ENCODE data around the gene ABCC8.

ABCC8 gene

DNA sequence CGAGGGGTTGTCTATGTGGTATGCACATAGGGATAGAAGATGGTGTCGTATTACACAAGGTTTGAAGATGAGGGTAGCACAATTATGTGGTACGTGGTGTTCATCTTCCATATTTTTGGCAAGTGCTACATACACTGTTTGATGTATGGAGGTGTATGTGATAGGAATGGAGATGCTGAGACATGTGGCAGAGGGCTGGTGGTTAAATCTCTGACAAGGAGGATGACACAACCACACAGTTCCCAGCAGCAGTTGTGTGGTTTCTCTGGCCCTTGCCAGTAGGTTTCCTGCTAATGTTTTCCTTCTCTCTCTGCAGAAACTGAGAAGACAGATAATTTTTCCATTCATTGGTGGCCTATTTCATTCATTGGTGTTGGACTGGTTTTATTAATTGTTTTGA, 108.1 kb downstream of the ABCC8 start:
- no peak overlapping the region for H3K4me3 ChIP-seq (ENCODE audit: low read length)
- TF ChIP-seq, protein P1, sequence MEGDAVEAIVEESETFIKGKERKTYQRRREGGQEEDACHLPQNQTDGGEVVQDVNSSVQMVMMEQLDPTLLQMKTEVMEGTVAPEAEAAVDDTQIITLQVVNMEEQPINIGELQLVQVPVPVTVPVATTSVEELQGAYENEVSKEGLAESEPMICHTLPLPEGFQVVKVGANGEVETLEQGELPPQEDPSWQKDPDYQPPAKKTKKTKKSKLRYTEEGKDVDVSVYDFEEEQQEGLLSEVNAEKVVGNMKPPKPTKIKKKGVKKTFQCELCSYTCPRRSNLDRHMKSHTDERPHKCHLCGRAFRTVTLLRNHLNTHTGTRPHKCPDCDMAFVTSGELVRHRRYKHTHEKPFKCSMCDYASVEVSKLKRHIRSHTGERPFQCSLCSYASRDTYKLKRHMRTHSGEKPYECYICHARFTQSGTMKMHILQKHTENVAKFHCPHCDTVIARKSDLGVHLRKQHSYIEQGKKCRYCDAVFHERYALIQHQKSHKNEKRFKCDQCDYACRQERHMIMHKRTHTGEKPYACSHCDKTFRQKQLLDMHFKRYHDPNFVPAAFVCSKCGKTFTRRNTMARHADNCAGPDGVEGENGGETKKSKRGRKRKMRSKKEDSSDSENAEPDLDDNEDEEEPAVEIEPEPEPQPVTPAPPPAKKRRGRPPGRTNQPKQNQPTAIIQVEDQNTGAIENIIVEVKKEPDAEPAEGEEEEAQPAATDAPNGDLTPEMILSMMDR (conservative IDR thresholded peaks at IDR 0.05; ENCODE audit: low read length), result no peak
- DNase-seq (ENCODE audit: low read depth), result no peak

DNA sequence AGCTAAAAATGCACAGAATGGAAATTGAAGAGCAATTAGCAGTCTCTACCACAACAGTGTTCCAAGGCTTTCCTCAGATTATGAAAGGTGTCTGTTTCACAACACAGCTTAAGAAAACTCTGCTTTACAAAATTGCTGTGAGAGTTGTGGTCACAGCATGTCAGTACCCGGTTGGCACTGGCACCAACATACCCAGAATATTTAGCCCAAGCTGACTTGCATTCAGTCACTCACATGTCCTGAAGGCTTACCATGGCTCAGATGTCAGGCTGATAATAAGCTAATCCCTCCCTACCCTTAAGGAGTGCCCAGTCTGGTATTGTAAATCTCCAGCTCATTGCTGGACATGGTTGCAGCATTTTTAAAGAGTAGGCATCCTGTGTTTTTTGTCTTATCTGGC, 110.2 kb downstream of the ABCC8 start:
- DNase-seq (ENCODE audit: low read depth), result no peak
- TF ChIP-seq, protein P1 (conservative IDR thresholded peaks at IDR 0.05; ENCODE audit: low read length), result no peak
- no peak overlapping the region for H3K4me3 ChIP-seq (ENCODE audit: low read length)

GRCh38 chr11:17354601-17354991, 122.0 kb downstream of the ABCC8 start:
- peak overlapping the region; percentile 68; the same call in 1 of the 2 replicates for H3K4me3 ChIP-seq (ENCODE audit: low read length)
- TF ChIP-seq, protein P1 (conservative IDR thresholded peaks at IDR 0.05; ENCODE audit: low read length), result peak; percentile 77
- DNase-seq (ENCODE audit: low read depth), result peak; percentile 68

GRCh38 chr11:17353821-17354600, 122.6 kb downstream of the ABCC8 start:
- TF ChIP-seq, protein P1 (conservative IDR thresholded peaks at IDR 0.05; ENCODE audit: low read length), result no peak
- DNase-seq (ENCODE audit: low read depth), result no peak
- H3K4me3 ChIP-seq (ENCODE audit: low read length), result peak overlapping the region; percentile 68

DNA sequence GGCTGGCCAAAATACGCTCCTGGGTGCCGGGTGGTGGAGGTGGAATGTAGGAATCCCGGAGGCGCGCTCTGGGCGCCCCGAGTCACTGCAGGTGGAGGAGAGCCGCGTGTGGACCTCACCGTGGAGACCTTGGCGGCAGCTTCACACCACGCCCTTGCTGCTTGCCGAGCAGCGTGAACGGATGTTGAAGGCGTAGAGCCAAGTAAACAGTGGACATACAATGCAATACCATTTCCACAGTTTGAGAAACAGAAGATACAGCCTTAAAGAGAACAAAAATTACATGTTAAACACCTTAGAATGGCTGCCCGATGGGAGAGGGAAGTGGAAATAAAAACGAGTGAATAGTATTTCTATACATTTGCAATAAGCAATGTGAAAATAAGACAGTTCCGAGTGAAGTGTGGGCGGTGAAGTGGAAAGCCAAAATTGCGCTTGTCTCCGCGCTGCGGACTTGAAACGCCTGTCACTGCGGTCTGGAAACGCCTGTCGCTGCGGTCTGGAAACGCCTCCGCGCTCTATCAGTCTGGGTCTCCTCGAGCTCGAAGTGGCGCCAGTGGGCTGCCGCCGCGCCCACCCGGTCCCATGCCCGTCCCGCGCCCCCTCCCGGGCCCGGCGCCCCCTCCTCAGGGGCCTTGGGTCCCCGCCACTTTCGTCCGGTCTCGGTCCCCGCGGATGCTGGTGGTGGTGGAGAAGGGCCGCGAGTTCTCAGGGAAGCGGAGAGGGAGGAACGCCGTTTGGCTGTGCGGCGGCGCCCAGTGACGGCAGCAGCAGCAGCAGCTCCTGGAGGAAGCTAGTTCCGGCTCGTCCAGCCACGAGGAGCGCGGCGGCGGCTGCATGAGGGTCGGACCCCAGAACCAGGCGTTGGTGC, 123.5 kb downstream of the ABCC8 start:
- peak; percentile 76 for DNase-seq (ENCODE audit: low read depth)
- H3K4me3 ChIP-seq (ENCODE audit: low read length), result peak overlapping the region; percentile 68

GRCh38 chr11:17351510-17352176, 125.0 kb downstream of the ABCC8 start, which contains the start of gene NCR3LG1:
Gene NCR3LG1 (plus strand): TSS chr11:17351800. CDS start chr11:17351970, 170 bp downstream.
- DNase-seq (ENCODE audit: low read depth), result peak; percentile 49
- TF ChIP-seq, protein P1 (conservative IDR thresholded peaks at IDR 0.05; ENCODE audit: low read length), result no peak
- peak within 1 kb of the TSS; percentile 68 for H3K4me3 ChIP-seq (ENCODE audit: low read length)

More for the DNA sequence above, 123.5 kb downstream of the ABCC8 start:
- TF ChIP-seq, protein P1 (conservative IDR thresholded peaks at IDR 0.05; ENCODE audit: low read length), result no peak

Data from AG10803 (cell line).